ENCODE measurements around the gene TMC2.

The TMC2 gene

DNA sequence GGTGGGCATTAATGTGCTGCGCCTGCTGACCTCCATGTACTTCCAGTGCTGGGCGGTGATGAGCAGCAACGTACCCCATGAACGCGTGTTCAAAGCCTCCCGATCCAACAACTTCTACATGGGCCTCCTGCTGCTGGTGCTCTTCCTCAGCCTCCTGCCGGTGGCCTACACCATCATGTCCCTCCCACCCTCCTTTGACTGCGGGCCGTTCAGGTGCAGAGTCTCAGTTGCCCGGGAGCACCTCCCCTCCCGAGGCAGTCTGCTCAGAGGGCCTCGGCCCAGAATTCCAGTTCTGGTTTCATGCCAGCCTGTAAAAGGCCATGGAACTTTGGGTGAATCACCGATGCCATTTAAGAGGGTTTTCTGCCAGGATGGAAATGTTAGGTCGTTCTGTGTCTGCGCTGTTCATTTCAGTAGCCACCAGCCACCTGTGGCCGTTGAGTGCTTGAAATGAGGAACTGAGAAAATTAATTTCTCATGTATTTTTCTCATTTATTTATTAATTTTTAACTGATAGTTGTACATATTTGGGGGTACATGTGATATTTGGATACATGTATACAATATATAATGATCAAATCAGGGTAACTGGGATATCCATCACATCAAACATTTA, 80.8 kb downstream of the TMC2 start:
- no peak overlapping the region for H3K4me3 ChIP-seq (ENCODE audit: low read depth, low read length)
- no peak for DNase-seq
- no peak for TF ChIP-seq CTCF (IDR thresholded peaks at IDR 0.05; ENCODE audit: low read depth, low read length)
- H3K9me3 ChIP-seq (ENCODE audit: severe bottlenecking) = no peaks in the 10 kb centered on the region
- no peaks in the 10 kb centered on the region for H3K36me3 ChIP-seq
- H3K27me3 ChIP-seq (ENCODE audit: insufficient read depth, low read depth, severe bottlenecking) = no peaks in the 10 kb centered on the region
- no peak overlapping the region for H3K27ac ChIP-seq

- no peak for TF ChIP-seq CTCF (IDR thresholded peaks at IDR 0.05; ENCODE audit: low read depth, low read length)
- Histone ChIP-seq H3K27me3 (ENCODE audit: insufficient read depth, low read depth, severe bottlenecking) (no peaks in the 10 kb centered on the region), H3K27ac (no peak overlapping the region), H3K36me3 (no peaks in the 10 kb centered on the region), H3K9me3 (ENCODE audit: severe bottlenecking) (no peaks in the 10 kb centered on the region), H3K4me3 (ENCODE audit: low read depth, low read length) (no peak overlapping the region)
- no peak for DNase-seq
Measured at GRCh38 chr20:2618815-2619214, 82.4 kb downstream of the TMC2 start.

GRCh38 chr20:2619337-2619736, 83.0 kb downstream of the TMC2 start:
- no peaks in the 10 kb centered on the region for H3K9me3 ChIP-seq (ENCODE audit: severe bottlenecking)
- TF ChIP-seq CTCF (IDR thresholded peaks at IDR 0.05; ENCODE audit: low read depth, low read length) = no peak

GRCh38 chr20:2619961-2620595, 83.7 kb downstream of the TMC2 start:
- DNase-seq = no peak
- no peak for TF ChIP-seq CTCF (IDR thresholded peaks at IDR 0.05; ENCODE audit: low read depth, low read length)
- H3K27ac ChIP-seq = no peak overlapping the region

More at GRCh38 chr20:2619337-2619736, 83.0 kb downstream of the TMC2 start:
- Histone ChIP-seq H3K4me3 (ENCODE audit: low read depth, low read length) (no peak overlapping the region), H3K36me3 (no peaks in the 10 kb centered on the region), H3K27ac (no peak overlapping the region), H3K27me3 (ENCODE audit: insufficient read depth, low read depth, severe bottlenecking) (no peaks in the 10 kb centered on the region)
- no peak for DNase-seq

GRCh38 chr20:2624190-2624589, 87.8 kb downstream of the TMC2 start:
- DNase-seq = no peak
- no peaks in the 10 kb centered on the region for H3K27me3 ChIP-seq (ENCODE audit: insufficient read depth, low read depth, severe bottlenecking)
- no peak overlapping the region for H3K4me3 ChIP-seq (ENCODE audit: low read depth, low read length)
- TF ChIP-seq CTCF (IDR thresholded peaks at IDR 0.05; ENCODE audit: low read depth, low read length) = no peak
- H3K9me3 ChIP-seq (ENCODE audit: severe bottlenecking) = peaks cover 5% of the 10 kb centered on the region
- H3K36me3 ChIP-seq = no peaks in the 10 kb centered on the region
- peak overlapping the region; percentile 66 for H3K27ac ChIP-seq

More at GRCh38 chr20:2619961-2620595, 83.7 kb downstream of the TMC2 start:
- no peak overlapping the region for H3K4me3 ChIP-seq (ENCODE audit: low read depth, low read length)
- no peaks in the 10 kb centered on the region for H3K27me3 ChIP-seq (ENCODE audit: insufficient read depth, low read depth, severe bottlenecking)
- no peaks in the 10 kb centered on the region for H3K36me3 ChIP-seq
- no peaks in the 10 kb centered on the region for H3K9me3 ChIP-seq (ENCODE audit: severe bottlenecking)

Measured in WERI-Rb-1 (cell line).